ENCODE measurements around the gene KRT71. TPM values are rescaled to one million over a fixed set of nuclear protein-coding genes. Genes with fewer than 3 reads are reported as not detected.

Gene KRT71
- total RNA-seq, 1 experiment from 2014 or later: not detected

DNA sequence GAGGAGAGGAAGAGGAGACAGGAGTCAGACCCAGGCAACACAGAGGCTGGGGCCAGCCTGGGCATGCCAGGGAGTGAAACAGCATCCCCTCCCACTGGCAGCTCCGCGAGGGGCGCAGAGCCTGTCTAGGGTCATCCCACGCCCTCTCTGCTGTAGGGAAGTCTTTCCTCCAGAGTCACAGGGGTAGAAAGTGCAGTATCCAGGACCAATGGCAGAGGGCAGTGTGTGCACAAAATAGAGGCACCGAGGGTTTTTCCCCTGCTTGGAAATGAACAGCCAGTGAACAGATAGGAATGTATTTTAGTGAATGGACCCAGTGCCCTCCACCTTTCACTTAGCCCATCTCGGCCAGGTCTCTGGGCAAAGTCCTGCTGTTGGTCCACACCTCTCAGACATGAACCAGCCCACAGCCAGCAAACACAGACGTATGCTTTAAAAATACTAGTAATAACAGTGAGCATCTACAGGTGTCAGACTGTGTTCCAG lies 30.1 kb upstream of the KRT71 start:
- peak in 1 of 2 experiments; percentile 51 for DNase-seq (ENCODE audit: low read depth in 1 of 2, low spot score in 2 of 2)
- H3K36me3 ChIP-seq: no peaks in the 10 kb centered on the region

GRCh38 chr12:52582486-52582885 lies 29.5 kb upstream of the KRT71 start:
- H3K36me3 ChIP-seq: no peaks in the 10 kb centered on the region
- H3K27ac ChIP-seq: no peak overlapping the region
- no peak for DNase-seq (ENCODE audit: low read depth in 1 of 2, low spot score in 2 of 2)
- H3K4me1 ChIP-seq (replicated peaks): no peaks in the 10 kb centered on the region
- no peak overlapping the region for H3K4me3 ChIP-seq
- no peaks in the 10 kb centered on the region for H3K9me3 ChIP-seq (replicated peaks)
- H3K27me3 ChIP-seq (replicated peaks): peaks cover 26% of the 10 kb centered on the region

More for the DNA sequence above, 30.1 kb upstream of the KRT71 start:
- H3K4me3 ChIP-seq: no peak overlapping the region
- no peak overlapping the region for H3K27ac ChIP-seq
- H3K4me1 ChIP-seq (replicated peaks): no peaks in the 10 kb centered on the region
- peaks cover 26% of the 10 kb centered on the region for H3K27me3 ChIP-seq (replicated peaks)
- H3K9me3 ChIP-seq (replicated peaks): no peaks in the 10 kb centered on the region

GRCh38 chr12:52581481-52581880 lies 28.5 kb upstream of the KRT71 start:
- Histone ChIP-seq H3K9me3 (replicated peaks) (no peaks in the 10 kb centered on the region), H3K27ac (no peak overlapping the region), H3K4me3 (no peak overlapping the region), H3K4me1 (replicated peaks) (no peaks in the 10 kb centered on the region), H3K36me3 (no peaks in the 10 kb centered on the region), H3K27me3 (replicated peaks) (peaks cover 31% of the 10 kb centered on the region)
- no peak for DNase-seq (ENCODE audit: low read depth in 1 of 2, low spot score in 2 of 2)

- Histone ChIP-seq H3K9me3 (replicated peaks) (no peaks in the 10 kb centered on the region), H3K4me3 (no peak overlapping the region), H3K27me3 (replicated peaks) (peaks cover 33% of the 10 kb centered on the region), H3K4me1 (replicated peaks) (no peaks in the 10 kb centered on the region), H3K27ac (no peak overlapping the region), H3K36me3 (no peaks in the 10 kb centered on the region)
- no peak for DNase-seq (ENCODE audit: low read depth in 1 of 2, low spot score in 2 of 2)
Measured at GRCh38 chr12:52581066-52581465, 28.1 kb upstream of the KRT71 start.

DNA sequence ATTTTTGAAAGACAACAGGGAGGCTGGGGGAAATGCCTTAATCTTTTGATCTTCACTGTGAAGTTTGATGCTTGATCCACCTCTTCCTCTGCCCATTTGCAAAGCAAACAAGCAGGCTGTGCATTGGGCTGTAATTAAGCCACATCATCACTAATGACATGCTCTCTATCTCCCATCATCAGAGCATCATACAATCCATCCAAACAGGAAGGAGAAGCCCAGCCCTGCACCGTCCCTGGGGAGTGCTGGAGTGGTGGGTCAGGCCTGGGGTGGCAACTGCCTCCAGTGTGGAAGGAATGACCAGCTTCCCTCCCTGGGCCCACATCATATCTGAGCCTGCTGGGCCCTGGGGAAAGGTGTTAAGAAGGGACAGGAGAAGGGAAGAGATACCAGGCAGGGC lies 27.6 kb upstream of the KRT71 start:
- peaks cover 37% of the 10 kb centered on the region for H3K27me3 ChIP-seq (replicated peaks)

DNA sequence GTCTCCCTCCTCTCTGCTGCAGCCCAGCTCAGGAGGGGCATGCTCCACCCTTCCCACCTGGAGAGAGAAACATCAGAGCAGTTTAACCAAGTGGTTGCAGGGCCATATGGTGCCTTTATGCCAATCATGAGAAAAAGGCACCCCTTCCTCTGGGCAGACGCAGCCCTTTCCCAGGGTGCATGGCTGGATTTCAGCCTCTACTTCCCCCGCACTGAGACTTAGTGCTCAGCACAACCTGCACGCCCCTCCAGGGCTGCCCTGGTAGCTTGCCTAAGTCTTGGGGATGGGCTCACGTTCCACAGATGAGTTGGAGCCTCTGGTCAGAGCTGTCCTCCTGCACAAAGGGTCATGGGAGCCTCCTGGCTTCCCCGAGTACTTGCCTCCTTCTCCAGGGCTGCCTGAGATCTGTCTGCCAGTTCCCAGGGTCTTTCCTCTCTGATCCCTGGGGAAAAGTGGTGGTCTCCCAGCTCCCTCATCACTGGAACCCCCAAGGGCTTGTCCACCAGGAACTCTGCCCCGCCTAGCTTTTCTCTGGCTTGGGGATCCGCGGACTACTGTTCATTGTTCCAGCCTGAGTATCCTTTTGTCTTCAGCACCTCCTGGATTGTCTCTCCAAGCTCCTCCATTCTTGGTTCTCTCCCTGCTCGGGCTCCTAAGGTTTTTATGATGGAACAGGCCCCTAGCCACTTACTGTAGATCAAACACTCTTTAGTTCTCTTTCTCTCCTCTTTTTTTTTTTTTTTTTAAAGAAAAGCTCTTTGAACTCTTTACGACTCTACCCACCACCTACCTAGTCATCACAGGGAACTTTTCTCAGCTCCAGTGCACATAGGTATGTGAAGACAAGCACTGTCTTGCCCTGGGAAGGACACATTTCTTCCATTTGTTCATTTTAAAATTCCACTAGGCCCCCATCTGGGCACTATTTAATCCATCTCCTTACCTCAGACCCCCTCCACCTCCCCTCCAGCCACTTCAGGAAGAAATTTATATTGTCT lies 26.8 kb upstream of the KRT71 start:
- no peaks in the 10 kb centered on the region for H3K36me3 ChIP-seq

More for the DNA sequence above, 27.6 kb upstream of the KRT71 start:
- Histone ChIP-seq H3K36me3 (no peaks in the 10 kb centered on the region), H3K4me3 (no peak overlapping the region), H3K27ac (no peak overlapping the region), H3K4me1 (replicated peaks) (no peaks in the 10 kb centered on the region), H3K9me3 (replicated peaks) (no peaks in the 10 kb centered on the region)
- no peak for DNase-seq (ENCODE audit: low read depth in 1 of 2, low spot score in 2 of 2)

GRCh38 chr12:52578469-52578868 lies 25.5 kb upstream of the KRT71 start:
- H3K9me3 ChIP-seq (replicated peaks): no peaks in the 10 kb centered on the region
- no peak overlapping the region for H3K4me3 ChIP-seq
- H3K27ac ChIP-seq: no peak overlapping the region
- H3K27me3 ChIP-seq (replicated peaks): peaks cover 37% of the 10 kb centered on the region
- no peaks in the 10 kb centered on the region for H3K36me3 ChIP-seq
- H3K4me1 ChIP-seq (replicated peaks): no peaks in the 10 kb centered on the region
- no peak for DNase-seq (ENCODE audit: low read depth in 1 of 2, low spot score in 2 of 2)

More for the DNA sequence above, 26.8 kb upstream of the KRT71 start:
- H3K4me3 ChIP-seq: no peak overlapping the region
- no peaks in the 10 kb centered on the region for H3K9me3 ChIP-seq (replicated peaks)
- H3K27ac ChIP-seq: no peak overlapping the region
- DNase-seq (ENCODE audit: low read depth in 1 of 2, low spot score in 2 of 2): no peak
- peaks cover 37% of the 10 kb centered on the region for H3K27me3 ChIP-seq (replicated peaks)
- no peaks in the 10 kb centered on the region for H3K4me1 ChIP-seq (replicated peaks)

- peaks cover 46% of the 10 kb centered on the region for H3K27me3 ChIP-seq (replicated peaks)
- no peaks in the 10 kb centered on the region for H3K36me3 ChIP-seq
- H3K9me3 ChIP-seq (replicated peaks): no peaks in the 10 kb centered on the region
- no peak overlapping the region for H3K4me3 ChIP-seq
- no peak overlapping the region for H3K27ac ChIP-seq
- H3K4me1 ChIP-seq (replicated peaks): no peaks in the 10 kb centered on the region
- no peak for DNase-seq (ENCODE audit: low read depth in 1 of 2, low spot score in 2 of 2)
Measured at GRCh38 chr12:52577316-52577715, 24.4 kb upstream of the KRT71 start.

DNA sequence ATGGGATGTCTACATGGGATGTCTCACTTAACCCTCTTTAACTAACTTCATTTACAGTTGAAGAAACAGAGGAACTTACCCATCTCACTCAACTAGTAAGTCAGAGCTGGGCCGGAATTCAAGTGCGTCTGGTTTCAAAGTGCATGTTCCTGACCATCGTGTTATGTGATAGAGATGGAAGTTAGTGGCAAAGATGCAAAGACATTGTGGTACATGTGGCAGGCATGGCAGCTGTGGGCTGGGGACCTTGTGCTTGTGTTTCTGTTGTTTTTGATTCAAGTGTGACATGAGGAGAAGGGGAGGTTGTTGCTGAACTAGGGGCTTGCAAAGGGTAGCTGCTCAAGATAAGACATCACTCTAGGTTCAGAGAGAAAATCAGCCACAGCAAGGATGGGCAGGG lies 23.0 kb upstream of the KRT71 start:
- no peak for DNase-seq (ENCODE audit: low read depth in 1 of 2, low spot score in 2 of 2)
- Histone ChIP-seq H3K27me3 (replicated peaks) (peaks cover 43% of the 10 kb centered on the region), H3K4me1 (replicated peaks) (no peaks in the 10 kb centered on the region), H3K27ac (no peak overlapping the region), H3K36me3 (no peaks in the 10 kb centered on the region), H3K9me3 (replicated peaks) (no peaks in the 10 kb centered on the region), H3K4me3 (no peak overlapping the region)

- no peak for DNase-seq (ENCODE audit: low read depth in 1 of 2, low spot score in 2 of 2)
- H3K4me1 ChIP-seq (replicated peaks): no peaks in the 10 kb centered on the region
Measured at GRCh38 chr12:52575256-52575655, 22.3 kb upstream of the KRT71 start.

DNA sequence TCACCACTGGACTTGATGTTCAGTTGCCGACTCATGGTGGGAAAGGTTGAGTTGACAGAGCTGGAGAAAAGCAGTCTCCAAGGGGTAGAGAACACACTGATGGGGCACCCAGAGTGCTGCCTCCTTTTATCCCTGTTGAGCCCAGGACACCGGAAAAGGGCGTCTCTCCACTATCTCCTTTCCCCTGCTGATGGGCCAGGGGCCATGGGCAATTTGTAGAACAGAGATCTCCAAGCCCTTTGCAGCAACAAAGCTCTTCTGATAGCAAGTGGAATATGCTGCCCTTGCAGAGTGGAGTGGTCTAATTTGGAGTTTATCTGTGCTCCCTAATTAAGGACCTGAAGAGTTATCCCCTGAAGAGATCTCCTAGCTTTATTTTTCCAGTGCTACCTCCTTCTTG lies 20.8 kb upstream of the KRT71 start, which contains the start of gene KRT74:
Gene KRT74 (minus strand): TSS at position 101 of the 400 bp plus-strand sequence. CDS start 66 bp downstream, at position 35.
- Histone ChIP-seq H3K27me3 (replicated peaks) (peaks cover 36% of the 10 kb centered on the region), H3K4me1 (replicated peaks) (no peaks in the 10 kb centered on the region)

More at GRCh38 chr12:52575256-52575655, 22.3 kb upstream of the KRT71 start:
- H3K27me3 ChIP-seq (replicated peaks): peaks cover 42% of the 10 kb centered on the region
- no peaks in the 10 kb centered on the region for H3K9me3 ChIP-seq (replicated peaks)
- no peaks in the 10 kb centered on the region for H3K36me3 ChIP-seq
- no peak overlapping the region for H3K4me3 ChIP-seq
- H3K27ac ChIP-seq: no peak overlapping the region

DNA sequence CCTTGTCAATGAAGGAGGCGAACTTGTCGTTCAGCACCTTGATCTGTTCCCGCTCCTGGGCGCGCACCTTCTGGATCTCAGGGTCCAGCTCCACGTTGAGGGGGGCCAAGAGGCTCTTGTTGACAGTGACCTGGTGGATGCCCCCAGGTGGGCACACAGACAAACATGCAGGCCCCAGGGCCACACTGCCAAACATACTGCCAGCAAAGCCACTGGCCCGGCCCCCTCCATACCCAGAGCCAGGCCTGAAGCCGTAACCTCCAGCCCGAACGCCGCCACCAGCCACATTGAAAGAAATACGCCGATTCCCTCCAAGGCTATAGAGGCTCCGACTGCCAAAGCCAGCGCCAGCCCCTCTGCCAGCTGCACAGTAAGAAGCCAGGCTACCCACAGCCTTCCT lies 20.4 kb upstream of the KRT71 start:
- Histone ChIP-seq H3K27me3 (replicated peaks) (peaks cover 32% of the 10 kb centered on the region), H3K27ac (no peak overlapping the region)

More for the DNA sequence above, 20.8 kb upstream of the KRT71 start, which contains the start of gene KRT74:
- no peak for DNase-seq (ENCODE audit: low read depth in 1 of 2, low spot score in 2 of 2)
- no peaks in the 10 kb centered on the region for H3K36me3 ChIP-seq
- no peak within 1 kb of the TSS for H3K27ac ChIP-seq
- H3K9me3 ChIP-seq (replicated peaks): no peaks in the 10 kb centered on the region
- no peak within 1 kb of the TSS for H3K4me3 ChIP-seq

GRCh38 chr12:52570511-52570910 lies 17.6 kb upstream of the KRT71 start:
- Histone ChIP-seq H3K36me3 (no peaks in the 10 kb centered on the region), H3K4me3 (no peak overlapping the region), H3K27ac (no peak overlapping the region), H3K9me3 (replicated peaks) (no peaks in the 10 kb centered on the region), H3K4me1 (replicated peaks) (no peaks in the 10 kb centered on the region), H3K27me3 (replicated peaks) (peaks cover 26% of the 10 kb centered on the region)
- DNase-seq (ENCODE audit: low read depth in 1 of 2, low spot score in 2 of 2): no peak

More for the DNA sequence above, 20.4 kb upstream of the KRT71 start:
- DNase-seq (ENCODE audit: low read depth in 1 of 2, low spot score in 2 of 2): no peak
- H3K4me3 ChIP-seq: no peak overlapping the region
- no peaks in the 10 kb centered on the region for H3K9me3 ChIP-seq (replicated peaks)
- no peaks in the 10 kb centered on the region for H3K4me1 ChIP-seq (replicated peaks)
- H3K36me3 ChIP-seq: no peaks in the 10 kb centered on the region

GRCh38 chr12:52568111-52568510 lies 15.2 kb upstream of the KRT71 start:
- DNase-seq (ENCODE audit: low read depth in 1 of 2, low spot score in 2 of 2): no peak
- Histone ChIP-seq H3K27ac (no peak overlapping the region), H3K9me3 (replicated peaks) (no peaks in the 10 kb centered on the region), H3K36me3 (no peaks in the 10 kb centered on the region), H3K4me1 (replicated peaks) (no peaks in the 10 kb centered on the region), H3K4me3 (no peak overlapping the region), H3K27me3 (replicated peaks) (peaks cover 24% of the 10 kb centered on the region)
